B cell (primary cell): ENCODE results near the gene ENTREP3. TPM values are rescaled to one million over a fixed set of nuclear protein-coding genes. Genes with fewer than 3 reads are reported as not detected.

Experiments used
- ATAC-seq: fragments of 200-7000 bp; cut with Tn5 transposase; one replicate; pipeline ENCODE4 v1.10.0; 2021; ENCODE audit warnings: low read depth, mild to moderate bottlenecking, moderate number of reproducible peaks, moderate library complexity
- CTCF ChIA-PET: fragments of 350-600 bp; sonication (Branson Sonifier 250); formaldehyde crosslinking; loops from one replicate; lab custom pipeline; 2021; ENCODE audit warnings: antibody characterized with exemption, inconsistent platforms; lab: Charles Lee
- POLR2A ChIA-PET: fragments of 350-600 bp; sonication (Branson Sonifier 250); formaldehyde crosslinking; loops from one replicate; lab custom pipeline; 2021; ENCODE audit warnings: antibody characterized with exemption; lab: Charles Lee
- DNase-seq: peaks from one replicate; pipeline ENCODE4 v3.0.0; 2013
- H2AFZ ChIP-seq: 2 replicates; pipeline ENCODE4 v1.6.1; 2012; ENCODE audit warnings: mild to moderate bottlenecking, low read depth, low read length; ENCODE audit not compliant: insufficient read depth, poor library complexity, severe bottlenecking
- H3K27ac ChIP-seq, 2 donors: 1 replicate in 1 of 2; 2 replicates in 1 of 2; pipeline ENCODE4 v1.5.1; 2012 to 2013; ENCODE audit warnings: low read length in 2 of 2, mild to moderate bottlenecking in 2 of 2, moderate library complexity in 1 of 2
- H3K27me3 ChIP-seq, 4 experiments: fragments of 200-600 bp in 1 of 4; sonication (generic) in 1 of 4; replicated peaks in 1 of 4; 1 replicate in 2 of 4; 2 replicates in 2 of 4; pipeline versions ENCODE4 v1.6.1 to v1.7.0; 2013 to 2016; ENCODE audit warnings: low read length in 3 of 4, mild to moderate bottlenecking in 2 of 4, mixed read lengths in 1 of 4, moderate library complexity in 1 of 4; ENCODE audit not compliant: insufficient read depth in 4 of 4, control insufficient read depth in 3 of 4; ENCODE audit errors: control extremely low read depth in 1 of 4
- H3K36me3 ChIP-seq, 2 experiments: replicated peaks in 1 of 2; 1 replicate in 1 of 2; 2 replicates in 1 of 2; pipeline versions ENCODE4 v1.6.1 to v1.7.1; 2013; ENCODE audit warnings: low read length in 1 of 2; ENCODE audit not compliant: insufficient read depth in 2 of 2, control insufficient read depth in 1 of 2; ENCODE audit errors: control extremely low read depth in 1 of 2, extremely low read depth in 1 of 2
- H3K4me1 ChIP-seq, 2 donors: fragments of 200-600 bp in 1 of 2; sonication (generic) in 1 of 2; 1 replicate in 1 of 2; 2 replicates in 1 of 2; pipeline versions ENCODE4 v1.5.1 to v1.6.1; 2013 to 2017; ENCODE audit warnings: low read length in 2 of 2; ENCODE audit not compliant: control insufficient read depth in 2 of 2, insufficient read depth in 2 of 2
- H3K4me2 ChIP-seq: replicated peaks from 2 replicates; pipeline ENCODE3; 2012; ENCODE audit warnings: mild to moderate bottlenecking, low read depth, low read length; ENCODE audit not compliant: poor library complexity, severe bottlenecking
- H3K4me3 ChIP-seq, 5 experiments: fragments of 200-600 bp in 1 of 5; sonication (generic) in 1 of 5; 1 replicate in 3 of 5; 2 replicates in 2 of 5; pipeline versions ENCODE4 v1.5.1 to v1.7.0; 2011 to 2016; ENCODE audit warnings: low read length in 4 of 5, mild to moderate bottlenecking in 4 of 5, low read depth in 2 of 5, control low read depth in 1 of 5, moderate library complexity in 1 of 5; ENCODE audit not compliant: insufficient read depth in 1 of 5; ENCODE audit errors: control extremely low read depth in 1 of 5, extremely low read depth in 1 of 5
- H3K79me2 ChIP-seq: fragments of 200-600 bp; sonication (generic); one replicate; pipeline ENCODE4 v1.6.0; 2016; ENCODE audit warnings: low read length; ENCODE audit not compliant: control insufficient read depth, insufficient read depth
- H3K9ac ChIP-seq: fragments of 200-600 bp; sonication (generic); 2 replicates; pipeline ENCODE4 v1.6.1; 2017; ENCODE audit warnings: mild to moderate bottlenecking, low read length, moderate library complexity
- H3K9me3 ChIP-seq, 3 donors: one replicate each; pipeline versions ENCODE4 v1.6.1 to v1.7.1; 2013; ENCODE audit warnings: low read length in 2 of 3; ENCODE audit not compliant: control insufficient read depth in 2 of 3, insufficient read depth in 1 of 3; ENCODE audit errors: control extremely low read depth in 1 of 3
- H4K20me1 ChIP-seq: 2 replicates; pipeline ENCODE4 v1.6.0; 2012; ENCODE audit warnings: mild to moderate bottlenecking, low read length; ENCODE audit not compliant: insufficient read depth, control insufficient read depth, poor library complexity, severe bottlenecking
- H3K27ac Mint-ChIP-seq: one replicate; pipeline ENCODE4 v1.8.0; 2021; ENCODE audit warnings: mixed read lengths
- H3K27me3 Mint-ChIP-seq: one replicate; pipeline ENCODE4 v1.8.0; 2021; ENCODE audit warnings: mixed read lengths
- H3K4me1 Mint-ChIP-seq: one replicate; pipeline ENCODE4 v1.8.0; 2021; ENCODE audit warnings: mixed read lengths
- H3K4me3 Mint-ChIP-seq: one replicate; pipeline ENCODE4 v1.8.0; 2021; ENCODE audit warnings: mixed read lengths
- H3K9me3 Mint-ChIP-seq: one replicate; pipeline ENCODE4 v1.8.0; 2022; ENCODE audit warnings: mixed read lengths; ENCODE audit not compliant: insufficient read depth
- EZH2 ChIP-seq: IDR thresholded peaks from 2 replicates; pipeline ENCODE4 v1.6.1; 2012; ENCODE audit warnings: borderline replicate concordance, low read depth, mild to moderate bottlenecking, moderate library complexity, low read length; ENCODE audit not compliant: insufficient read depth, poor library complexity, severe bottlenecking
- WGBS: methylation state at CpG from one replicate; pipeline ENCODE4 v1.1.5; 2013; ENCODE audit warnings: missing lambda C conversion rate; ENCODE audit not compliant: insufficient coverage; 5-methylcytosine and 5-hydroxymethylcytosine counted together
- intact Hi-C: fragments of 100-400 bp; cut with micrococcal nuclease; formaldehyde crosslinking; loops from one replicate; pipeline ENCODE4 v1.10.0; 2022
- polyA plus RNA-seq: library from polyadenylated mRNA; depleted of rRNA; stranded (reverse); fragments of >200 nt; gene quantifications from 2 replicates; pipeline ENCODE4 v1.2.3, GENCODE V29; 2012
- total RNA-seq, 2 donors: library from RNA; stranded (reverse); fragments of 120-200 nt in 1 of 2; gene quantifications; 1 replicate in 1 of 2; 2 replicates in 1 of 2; pipeline versions ENCODE4 v1.2.3 to v1.2.4, GENCODE V29; 2013 to 2022
- TF ChIP-seq, protein P1 (sequence below): fragments of 200-600 bp; IDR thresholded peaks from one replicate; pipeline ENCODE4 v1.8.0; 2022; ENCODE audit warnings: antibody characterized with exemption, mild to moderate bottlenecking

The ENTREP3 gene
- total and polyA plus RNA-seq, 2 donors (not counting 1 experiment from before 2014, with no cell fraction given): 7.6 to 15.2 TPM

DNA sequence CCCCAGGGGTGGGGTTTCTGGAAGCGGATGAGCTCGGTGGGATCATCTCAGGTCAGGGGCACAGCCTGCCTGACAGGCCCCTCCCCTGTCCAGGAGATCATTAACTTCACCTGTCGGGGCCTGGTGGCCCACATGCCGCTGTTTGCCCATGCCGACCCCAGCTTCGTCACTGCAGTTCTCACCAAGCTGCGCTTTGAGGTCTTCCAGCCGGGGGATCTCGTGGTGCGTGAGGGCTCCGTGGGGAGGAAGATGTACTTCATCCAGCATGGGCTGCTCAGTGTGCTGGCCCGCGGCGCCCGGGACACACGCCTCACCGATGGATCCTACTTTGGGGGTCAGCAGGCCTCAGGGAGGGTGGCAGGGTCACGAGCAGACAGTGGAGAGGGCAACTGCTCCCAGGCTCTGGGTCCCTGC, 30.4 kb upstream of the ENTREP3 start:
- no peaks in the 10 kb centered on the region for H3K4me1 Mint-ChIP-seq
- Histone ChIP-seq H3K36me3 (no peaks in the 10 kb centered on the region), H3K79me2 (no peaks in the 10 kb centered on the region), H3K27ac (no peak overlapping the region), H3K4me3 (no peak overlapping the region), H3K4me2 (no peak overlapping the region), H3K4me1 (no peaks in the 10 kb centered on the region), H2AFZ (no peak overlapping the region), H3K27me3 (no peaks in the 10 kb centered on the region), H3K9ac (no peak overlapping the region), H3K9me3 (no peaks in the 10 kb centered on the region), H4K20me1 (no peaks in the 10 kb centered on the region)
- intact Hi-C loops: no loop called here
- ChIA-PET POLR2A (no interaction called here), CTCF (no interaction called here)
- WGBS: 96% methylated on average over 17 of the region's 18 CpGs
- TF ChIP-seq, protein P1, sequence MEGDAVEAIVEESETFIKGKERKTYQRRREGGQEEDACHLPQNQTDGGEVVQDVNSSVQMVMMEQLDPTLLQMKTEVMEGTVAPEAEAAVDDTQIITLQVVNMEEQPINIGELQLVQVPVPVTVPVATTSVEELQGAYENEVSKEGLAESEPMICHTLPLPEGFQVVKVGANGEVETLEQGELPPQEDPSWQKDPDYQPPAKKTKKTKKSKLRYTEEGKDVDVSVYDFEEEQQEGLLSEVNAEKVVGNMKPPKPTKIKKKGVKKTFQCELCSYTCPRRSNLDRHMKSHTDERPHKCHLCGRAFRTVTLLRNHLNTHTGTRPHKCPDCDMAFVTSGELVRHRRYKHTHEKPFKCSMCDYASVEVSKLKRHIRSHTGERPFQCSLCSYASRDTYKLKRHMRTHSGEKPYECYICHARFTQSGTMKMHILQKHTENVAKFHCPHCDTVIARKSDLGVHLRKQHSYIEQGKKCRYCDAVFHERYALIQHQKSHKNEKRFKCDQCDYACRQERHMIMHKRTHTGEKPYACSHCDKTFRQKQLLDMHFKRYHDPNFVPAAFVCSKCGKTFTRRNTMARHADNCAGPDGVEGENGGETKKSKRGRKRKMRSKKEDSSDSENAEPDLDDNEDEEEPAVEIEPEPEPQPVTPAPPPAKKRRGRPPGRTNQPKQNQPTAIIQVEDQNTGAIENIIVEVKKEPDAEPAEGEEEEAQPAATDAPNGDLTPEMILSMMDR: no peak
- TF ChIP-seq EZH2: no peak
- DNase-seq (no peak), ATAC-seq (no peak)
- no peak overlapping the region for H3K27ac Mint-ChIP-seq
- H3K27me3 Mint-ChIP-seq: no peaks in the 10 kb centered on the region
- H3K9me3 Mint-ChIP-seq: no peaks in the 10 kb centered on the region
- H3K4me3 Mint-ChIP-seq: no peak overlapping the region

DNA sequence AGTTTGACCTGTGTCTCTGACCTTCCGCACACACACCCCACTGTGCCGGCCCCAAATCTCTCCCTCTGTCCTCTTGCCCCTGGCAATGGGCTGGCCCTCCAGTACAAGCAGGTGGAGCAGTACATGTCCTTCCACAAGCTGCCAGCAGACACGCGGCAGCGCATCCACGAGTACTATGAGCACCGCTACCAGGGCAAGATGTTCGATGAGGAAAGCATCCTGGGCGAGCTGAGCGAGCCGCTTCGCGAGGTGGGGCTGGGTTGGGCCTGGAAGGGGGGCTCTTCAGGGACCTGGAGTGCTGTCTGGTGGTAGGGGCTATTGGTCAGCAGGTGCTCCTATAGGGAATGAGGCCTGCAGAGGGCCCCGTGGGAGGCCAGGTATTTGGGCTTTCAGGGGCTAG, 29.8 kb upstream of the ENTREP3 start:
- Histone ChIP-seq H3K36me3 (no peaks in the 10 kb centered on the region), H3K4me1 (no peaks in the 10 kb centered on the region), H3K4me2 (no peak overlapping the region), H3K9ac (no peak overlapping the region), H4K20me1 (no peaks in the 10 kb centered on the region), H3K27ac (no peak overlapping the region), H3K79me2 (no peaks in the 10 kb centered on the region), H2AFZ (no peak overlapping the region), H3K4me3 (no peak overlapping the region), H3K27me3 (no peaks in the 10 kb centered on the region), H3K9me3 (no peaks in the 10 kb centered on the region)
- H3K4me3 Mint-ChIP-seq: no peak overlapping the region
- TF ChIP-seq, protein P1: no peak
- TF ChIP-seq EZH2: no peak
- no peaks in the 10 kb centered on the region for H3K9me3 Mint-ChIP-seq
- CTCF ChIA-PET: no interaction called here
- POLR2A ChIA-PET: no interaction called here
- H3K4me1 Mint-ChIP-seq: no peaks in the 10 kb centered on the region
- DNase-seq (no peak), ATAC-seq (no peak)
- no peaks in the 10 kb centered on the region for H3K27me3 Mint-ChIP-seq
- intact Hi-C loops: no loop called here
- H3K27ac Mint-ChIP-seq: no peak overlapping the region
- WGBS: 97% methylated on average over 13 of the region's 14 CpGs
